GM18499 (cell line): ENCODE results near the gene CRYGA.

Source experiments
- ATAC-seq: cut with Tn5 transposase; IDR thresholded peaks from one replicate; pipeline ENCODE4 v1.9.1; 2021; ENCODE audit warnings: moderate number of reproducible peaks; ENCODE audit not compliant: insufficient read depth, unreplicated experiment

CRYGA gene

GRCh38 chr2:208163489-208163888, at the start of gene CRYGA:
TSS of gene CRYGA (minus strand) at chr2:208163589. CDS start at chr2:208163556, 33 bp downstream.
- ATAC-seq: no peak

GRCh38 chr2:208210688-208211451, 47.5 kb upstream of the CRYGA start:
- ATAC-seq: no peak

- no peak for ATAC-seq
Observed at GRCh38 chr2:208208335-208209085, 45.1 kb upstream of the CRYGA start.

GRCh38 chr2:208207769-208208168, 44.4 kb upstream of the CRYGA start:
- ATAC-seq: no peak

- no peak for ATAC-seq
Observed at GRCh38 chr2:208204166-208204565, 40.8 kb upstream of the CRYGA start.

- no peak for ATAC-seq
Observed at GRCh38 chr2:208195531-208195930, 32.1 kb upstream of the CRYGA start.

- ATAC-seq: no peak
Observed at GRCh38 chr2:208192611-208193236, 29.3 kb upstream of the CRYGA start.

GRCh38 chr2:208189810-208190503, 26.6 kb upstream of the CRYGA start, which contains the start of gene C2orf80:
TSS of gene C2orf80 (minus strand) at chr2:208190030. CDS start at chr2:208186986, 3,044 bp downstream.
- no peak for ATAC-seq

- no peak for ATAC-seq
Observed at GRCh38 chr2:208189069-208189809, 25.9 kb upstream of the CRYGA start.

- no peak for ATAC-seq
Observed at GRCh38 chr2:208186893-208187292, 23.5 kb upstream of the CRYGA start.

- no peak for ATAC-seq
Observed at GRCh38 chr2:208186465-208186864, 23.1 kb upstream of the CRYGA start.

GRCh38 chr2:208183972-208184705, 20.8 kb upstream of the CRYGA start:
- no peak for ATAC-seq

GRCh38 chr2:208183526-208183925, 20.1 kb upstream of the CRYGA start:
- ATAC-seq: no peak

GRCh38 chr2:208182835-208183234, 19.4 kb upstream of the CRYGA start:
- no peak for ATAC-seq

GRCh38 chr2:208179028-208179609, 15.7 kb upstream of the CRYGA start:
- no peak for ATAC-seq

GRCh38 chr2:208175840-208176153, 12.4 kb upstream of the CRYGA start:
- ATAC-seq: no peak

- peak; percentile 98 for ATAC-seq
Observed at GRCh38 chr2:208175069-208175839, 11.9 kb upstream of the CRYGA start.

GRCh38 chr2:208174144-208174543, 10.8 kb upstream of the CRYGA start:
- no peak for ATAC-seq
